ENCODE data around the gene TANGO2.

TANGO2 gene

DNA sequence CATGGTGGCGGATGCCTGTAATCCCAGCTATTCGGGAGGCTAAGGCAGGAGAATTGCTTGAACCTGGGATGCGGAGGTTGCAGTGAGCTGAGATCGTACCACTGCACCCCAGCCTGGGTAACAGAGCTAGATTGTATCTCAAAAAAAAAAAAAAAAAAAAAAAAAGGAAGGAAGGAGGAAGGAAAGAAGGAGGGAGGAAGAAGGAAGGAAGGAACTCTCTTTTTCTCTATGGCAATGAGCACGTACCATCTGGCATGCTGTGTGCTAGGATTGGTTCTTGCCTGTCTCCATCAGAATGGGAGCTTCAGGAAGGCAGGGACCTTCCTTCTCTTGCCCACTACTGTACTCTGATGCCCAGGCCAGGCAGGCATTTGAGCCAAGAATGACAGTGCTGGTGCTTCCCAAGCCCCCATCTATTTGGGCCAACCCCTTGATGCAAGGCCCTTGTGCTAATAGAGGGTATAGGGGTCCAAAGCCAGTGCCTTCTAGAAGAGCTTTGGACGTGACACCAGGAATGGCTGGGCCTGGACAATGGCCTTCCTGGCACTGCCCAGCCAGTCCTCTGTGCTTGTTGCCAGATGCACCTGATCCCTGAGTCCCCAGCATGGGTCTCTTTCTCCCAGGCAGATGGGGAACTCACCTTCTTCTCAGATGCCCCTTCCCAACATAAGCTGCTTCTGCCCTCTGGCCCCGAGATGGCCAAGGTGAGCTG lies 48.6 kb downstream of the TANGO2 start:
- no peak for TF ChIP-seq TCF12 (IDR thresholded peaks at IDR 0.05; ENCODE audit: low read depth)

DNA sequence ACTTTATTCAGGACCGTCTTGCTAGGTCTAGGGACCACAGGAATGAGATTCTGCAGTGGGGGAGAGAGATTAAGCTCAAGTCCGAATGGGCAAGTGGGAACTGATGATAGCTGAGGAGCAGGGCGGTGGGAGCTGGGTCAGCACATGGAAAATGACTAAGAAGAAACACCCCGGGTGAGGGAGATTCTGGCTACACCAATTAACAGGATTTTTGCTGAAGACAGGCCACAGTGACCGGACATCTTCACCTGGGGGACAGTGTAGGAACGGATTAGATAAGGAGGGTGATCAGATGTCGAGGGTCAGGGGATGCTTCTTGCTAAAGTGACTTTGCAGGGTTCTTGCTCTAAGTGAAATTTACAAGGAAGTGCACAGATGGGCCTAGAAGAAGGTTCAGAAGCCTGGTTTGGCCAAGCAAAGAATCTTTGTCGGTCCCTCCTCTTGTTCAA lies 50.6 kb downstream of the TANGO2 start:
- TF ChIP-seq TEAD4 (IDR thresholded peaks at IDR 0.05), result no peak
- TF ChIP-seq, protein P1, sequence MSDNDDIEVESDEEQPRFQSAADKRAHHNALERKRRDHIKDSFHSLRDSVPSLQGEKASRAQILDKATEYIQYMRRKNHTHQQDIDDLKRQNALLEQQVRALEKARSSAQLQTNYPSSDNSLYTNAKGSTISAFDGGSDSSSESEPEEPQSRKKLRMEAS (IDR thresholded peaks at IDR 0.05), result no peak
- TF ChIP-seq RAD21 (IDR thresholded peaks at IDR 0.05; ENCODE audit: low read depth), result no peak

DNA sequence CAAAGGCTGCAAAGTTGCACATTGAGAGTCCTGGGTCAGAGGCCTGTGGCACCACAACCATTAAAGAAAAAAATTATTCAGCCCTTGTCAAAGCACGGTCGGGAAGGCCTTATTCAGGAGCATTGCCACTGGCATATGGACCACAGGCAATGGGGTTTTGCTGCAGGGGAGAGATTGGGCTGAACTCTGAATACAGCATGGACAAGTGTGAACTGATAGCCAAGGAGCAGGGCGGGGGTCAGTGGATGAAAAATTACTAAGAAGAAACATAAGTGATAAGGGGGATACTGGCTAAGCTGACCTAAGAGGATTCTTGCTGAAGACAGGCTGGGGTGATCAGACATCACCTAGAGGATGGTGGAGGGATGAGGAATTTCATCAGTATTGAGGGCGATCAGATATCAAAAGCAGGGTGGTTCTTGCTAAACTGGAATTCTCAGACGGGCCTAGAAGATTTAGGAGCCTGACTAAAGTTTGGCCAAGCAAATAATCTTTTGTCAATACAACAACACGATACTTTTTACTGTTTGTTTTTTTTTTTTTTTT lies 55.8 kb downstream of the TANGO2 start:
- TF ChIP-seq FOXM1 (IDR thresholded peaks at IDR 0.05; ENCODE audit: borderline replicate concordance, low read depth), result no peak
- no peak for TF ChIP-seq EP300 (IDR thresholded peaks at IDR 0.05; ENCODE audit: borderline replicate concordance)
- TF ChIP-seq NFIC (IDR thresholded peaks at IDR 0.05), result no peak
- no peak for TF ChIP-seq TAF1 (IDR thresholded peaks at IDR 0.05; ENCODE audit: low read depth)
- TF ChIP-seq, protein P1 (IDR thresholded peaks at IDR 0.05), result no peak
- no peak for TF ChIP-seq EGR1 (IDR thresholded peaks at IDR 0.05)
- TF ChIP-seq TEAD4 (IDR thresholded peaks at IDR 0.05), result no peak
- no peak for TF ChIP-seq YY1 (IDR thresholded peaks at IDR 0.05; ENCODE audit: low read depth)
- no peak for TF ChIP-seq TCF12 (IDR thresholded peaks at IDR 0.05; ENCODE audit: low read depth)
- no peak for TF ChIP-seq CREB1 (IDR thresholded peaks at IDR 0.05; ENCODE audit: low read depth)
- no peak for TF ChIP-seq RAD21 (IDR thresholded peaks at IDR 0.05; ENCODE audit: low read depth)
- TF ChIP-seq, protein P2, sequence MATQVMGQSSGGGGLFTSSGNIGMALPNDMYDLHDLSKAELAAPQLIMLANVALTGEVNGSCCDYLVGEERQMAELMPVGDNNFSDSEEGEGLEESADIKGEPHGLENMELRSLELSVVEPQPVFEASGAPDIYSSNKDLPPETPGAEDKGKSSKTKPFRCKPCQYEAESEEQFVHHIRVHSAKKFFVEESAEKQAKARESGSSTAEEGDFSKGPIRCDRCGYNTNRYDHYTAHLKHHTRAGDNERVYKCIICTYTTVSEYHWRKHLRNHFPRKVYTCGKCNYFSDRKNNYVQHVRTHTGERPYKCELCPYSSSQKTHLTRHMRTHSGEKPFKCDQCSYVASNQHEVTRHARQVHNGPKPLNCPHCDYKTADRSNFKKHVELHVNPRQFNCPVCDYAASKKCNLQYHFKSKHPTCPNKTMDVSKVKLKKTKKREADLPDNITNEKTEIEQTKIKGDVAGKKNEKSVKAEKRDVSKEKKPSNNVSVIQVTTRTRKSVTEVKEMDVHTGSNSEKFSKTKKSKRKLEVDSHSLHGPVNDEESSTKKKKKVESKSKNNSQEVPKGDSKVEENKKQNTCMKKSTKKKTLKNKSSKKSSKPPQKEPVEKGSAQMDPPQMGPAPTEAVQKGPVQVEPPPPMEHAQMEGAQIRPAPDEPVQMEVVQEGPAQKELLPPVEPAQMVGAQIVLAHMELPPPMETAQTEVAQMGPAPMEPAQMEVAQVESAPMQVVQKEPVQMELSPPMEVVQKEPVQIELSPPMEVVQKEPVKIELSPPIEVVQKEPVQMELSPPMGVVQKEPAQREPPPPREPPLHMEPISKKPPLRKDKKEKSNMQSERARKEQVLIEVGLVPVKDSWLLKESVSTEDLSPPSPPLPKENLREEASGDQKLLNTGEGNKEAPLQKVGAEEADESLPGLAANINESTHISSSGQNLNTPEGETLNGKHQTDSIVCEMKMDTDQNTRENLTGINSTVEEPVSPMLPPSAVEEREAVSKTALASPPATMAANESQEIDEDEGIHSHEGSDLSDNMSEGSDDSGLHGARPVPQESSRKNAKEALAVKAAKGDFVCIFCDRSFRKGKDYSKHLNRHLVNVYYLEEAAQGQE (IDR thresholded peaks at IDR 0.05; ENCODE audit: low read depth), result no peak
- TF ChIP-seq ZBTB7A (IDR thresholded peaks at IDR 0.05; ENCODE audit: low read depth), result no peak
- TF ChIP-seq CEBPB (IDR thresholded peaks at IDR 0.05), result no peak
- TF ChIP-seq, protein P3, sequence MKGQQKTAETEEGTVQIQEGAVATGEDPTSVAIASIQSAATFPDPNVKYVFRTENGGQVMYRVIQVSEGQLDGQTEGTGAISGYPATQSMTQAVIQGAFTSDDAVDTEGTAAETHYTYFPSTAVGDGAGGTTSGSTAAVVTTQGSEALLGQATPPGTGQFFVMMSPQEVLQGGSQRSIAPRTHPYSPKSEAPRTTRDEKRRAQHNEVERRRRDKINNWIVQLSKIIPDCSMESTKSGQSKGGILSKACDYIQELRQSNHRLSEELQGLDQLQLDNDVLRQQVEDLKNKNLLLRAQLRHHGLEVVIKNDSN (IDR thresholded peaks at IDR 0.05), result no peak

DNA sequence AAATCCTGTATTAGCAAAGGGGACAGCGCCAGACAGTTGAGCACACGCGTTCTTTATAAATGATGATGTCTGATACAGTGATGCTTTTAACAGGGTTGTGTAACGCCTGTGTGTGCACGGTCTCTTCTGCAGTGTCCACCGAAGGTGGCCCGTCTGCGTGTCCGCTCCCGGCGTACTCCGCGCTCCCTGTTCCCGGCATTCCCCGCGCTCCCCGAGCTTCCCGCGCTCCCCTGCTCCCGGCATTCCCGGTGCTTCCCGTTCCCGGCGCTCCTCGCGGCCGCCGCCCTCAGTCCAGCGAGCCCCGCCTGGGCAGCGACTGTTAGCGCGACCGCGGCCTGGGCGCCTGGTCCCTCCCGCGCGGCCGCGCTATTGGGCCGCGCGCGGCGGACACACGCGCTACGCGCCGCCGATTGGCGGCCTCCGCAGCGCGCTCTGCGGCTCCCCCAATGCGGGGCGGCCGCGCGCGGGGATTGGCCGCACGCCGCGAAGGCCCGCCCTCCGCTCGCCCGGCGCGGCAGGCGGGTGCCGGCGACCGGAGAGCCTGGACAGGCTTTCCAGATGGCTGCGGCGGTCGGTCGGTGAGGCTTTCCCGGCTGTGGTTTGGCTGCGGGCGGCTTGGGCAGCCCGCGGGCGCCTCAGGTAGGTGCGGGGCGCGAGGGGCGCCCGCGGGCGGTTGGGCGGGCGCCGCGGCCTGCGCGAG lies 59.0 kb downstream of the TANGO2 start, which contains the start of gene DGCR8:
Gene DGCR8, plus strand, starts transcription at position 497 of the 700 bp plus-strand sequence. CDS start 5,723 bp downstream, outside the sequence.
- peak; percentile 27; the same call in 1 of the 2 replicates for TF ChIP-seq NFIC (IDR thresholded peaks at IDR 0.05)
- TF ChIP-seq RAD21 (IDR thresholded peaks at IDR 0.05; ENCODE audit: low read depth), result peak; percentile 12; the same call in 1 of the 2 replicates
- peak; percentile 53; the same call in 1 of the 2 replicates for TF ChIP-seq CEBPB (IDR thresholded peaks at IDR 0.05)
- TF ChIP-seq EGR1 (IDR thresholded peaks at IDR 0.05), result 0 out of 2 replicates have a peak, but pooled peaks have one; percentile 31
- TF ChIP-seq TEAD4 (IDR thresholded peaks at IDR 0.05), result peak; percentile 76
- peak; percentile 97 for TF ChIP-seq TAF1 (IDR thresholded peaks at IDR 0.05; ENCODE audit: low read depth)
- peak; percentile 85 for TF ChIP-seq YY1 (IDR thresholded peaks at IDR 0.05; ENCODE audit: low read depth)
- TF ChIP-seq, protein P1 (IDR thresholded peaks at IDR 0.05), result peak; percentile 97
- peak; percentile 62; the same call in 1 of the 2 replicates for TF ChIP-seq EP300 (IDR thresholded peaks at IDR 0.05; ENCODE audit: borderline replicate concordance)
- peak; percentile 84 for TF ChIP-seq TCF12 (IDR thresholded peaks at IDR 0.05; ENCODE audit: low read depth)
- TF ChIP-seq, protein P3 (IDR thresholded peaks at IDR 0.05), result peak; percentile 53
- peak; percentile 30; the same call in 1 of the 2 replicates for TF ChIP-seq ZBTB7A (IDR thresholded peaks at IDR 0.05; ENCODE audit: low read depth)
- peak; percentile 48; the same call in 1 of the 2 replicates for TF ChIP-seq CREB1 (IDR thresholded peaks at IDR 0.05; ENCODE audit: low read depth)
- TF ChIP-seq FOXM1 (IDR thresholded peaks at IDR 0.05; ENCODE audit: borderline replicate concordance, low read depth), result 0 out of 2 replicates have a peak, but pooled peaks have one; percentile 33
- TF ChIP-seq, protein P2 (IDR thresholded peaks at IDR 0.05; ENCODE audit: low read depth), result no peak; the same call in none of the 2 replicates

DNA sequence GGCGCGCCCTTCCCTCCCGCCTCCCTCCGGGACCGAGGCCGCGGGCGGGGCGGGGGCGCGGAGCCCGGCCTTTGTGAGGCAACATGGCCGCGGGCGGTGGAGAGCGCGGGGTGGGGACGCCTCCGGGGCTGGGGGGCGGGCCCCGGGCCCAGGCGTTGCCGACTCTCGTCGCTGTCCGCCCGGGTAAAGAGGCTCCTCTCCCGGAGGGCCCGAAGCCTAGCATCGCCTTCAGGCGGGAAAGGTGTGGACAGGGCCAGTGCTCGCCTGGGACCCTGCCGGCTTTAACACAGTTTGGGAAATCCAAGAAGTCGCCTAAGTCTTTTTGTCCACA lies 59.5 kb downstream of the TANGO2 start:
- no peak; the same call in 1 of the 2 replicates for TF ChIP-seq TAF1 (IDR thresholded peaks at IDR 0.05; ENCODE audit: low read depth)
- peak; percentile 83 for TF ChIP-seq YY1 (IDR thresholded peaks at IDR 0.05; ENCODE audit: low read depth)
